OCI-LY3 (cell line): ENCODE measurements around the gene TLL2.

Experiments
- EZH2phosphoT487 ChIP-seq: fragments of 200-600 bp; shearing (Covaris generic); IDR thresholded peaks from 2 replicates; pipeline ENCODE4 v1.6.1; 2018; ENCODE audit warnings: antibody characterized with exemption, mixed run types, low read depth
- TF ChIP-seq, protein P1 (sequence below): fragments of 200-600, 300-600 bp; sonication (generic); IDR thresholded peaks from 2 replicates; pipeline ENCODE4 v1.5.1; 2014; ENCODE audit warnings: antibody characterized with exemption, low read length, low read depth

GRCh38 chr10:96532523-96532922 lies 18.8 kb upstream of the TLL2 start:
- TF ChIP-seq, protein P1, sequence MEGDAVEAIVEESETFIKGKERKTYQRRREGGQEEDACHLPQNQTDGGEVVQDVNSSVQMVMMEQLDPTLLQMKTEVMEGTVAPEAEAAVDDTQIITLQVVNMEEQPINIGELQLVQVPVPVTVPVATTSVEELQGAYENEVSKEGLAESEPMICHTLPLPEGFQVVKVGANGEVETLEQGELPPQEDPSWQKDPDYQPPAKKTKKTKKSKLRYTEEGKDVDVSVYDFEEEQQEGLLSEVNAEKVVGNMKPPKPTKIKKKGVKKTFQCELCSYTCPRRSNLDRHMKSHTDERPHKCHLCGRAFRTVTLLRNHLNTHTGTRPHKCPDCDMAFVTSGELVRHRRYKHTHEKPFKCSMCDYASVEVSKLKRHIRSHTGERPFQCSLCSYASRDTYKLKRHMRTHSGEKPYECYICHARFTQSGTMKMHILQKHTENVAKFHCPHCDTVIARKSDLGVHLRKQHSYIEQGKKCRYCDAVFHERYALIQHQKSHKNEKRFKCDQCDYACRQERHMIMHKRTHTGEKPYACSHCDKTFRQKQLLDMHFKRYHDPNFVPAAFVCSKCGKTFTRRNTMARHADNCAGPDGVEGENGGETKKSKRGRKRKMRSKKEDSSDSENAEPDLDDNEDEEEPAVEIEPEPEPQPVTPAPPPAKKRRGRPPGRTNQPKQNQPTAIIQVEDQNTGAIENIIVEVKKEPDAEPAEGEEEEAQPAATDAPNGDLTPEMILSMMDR, result no peak
- no peak for TF ChIP-seq EZH2phosphoT487
